SK-N-DZ (cell line): ENCODE measurements around the gene COPRS. TPM values are rescaled to one million over a fixed set of nuclear protein-coding genes. Genes with fewer than 3 reads are reported as not detected.
A peak's percentile ranks its signal among the peaks of the same experiment; 100 is the strongest.

Experiments used
- DNase-seq: peaks from one replicate; pipeline ENCODE4 v3.0.0-alpha.2; 2015; ENCODE audit warnings: low spot score
- polyA plus RNA-seq, 2 experiments: library from polyadenylated mRNA; depleted of rRNA; stranded (reverse); fragments of >200 nt; gene quantifications; 2 replicates each; pipeline ENCODE4 v1.2.3, GENCODE V29; 2014

COPRS gene
- polyA plus RNA-seq (2014; cell fraction: cytosol; rRNA removed) = 124 and 131 TPM in 2 replicates
- 84.3 and 101 TPM in 2 replicates for polyA plus RNA-seq (2014; cell fraction: nucleus; rRNA removed)

DNA sequence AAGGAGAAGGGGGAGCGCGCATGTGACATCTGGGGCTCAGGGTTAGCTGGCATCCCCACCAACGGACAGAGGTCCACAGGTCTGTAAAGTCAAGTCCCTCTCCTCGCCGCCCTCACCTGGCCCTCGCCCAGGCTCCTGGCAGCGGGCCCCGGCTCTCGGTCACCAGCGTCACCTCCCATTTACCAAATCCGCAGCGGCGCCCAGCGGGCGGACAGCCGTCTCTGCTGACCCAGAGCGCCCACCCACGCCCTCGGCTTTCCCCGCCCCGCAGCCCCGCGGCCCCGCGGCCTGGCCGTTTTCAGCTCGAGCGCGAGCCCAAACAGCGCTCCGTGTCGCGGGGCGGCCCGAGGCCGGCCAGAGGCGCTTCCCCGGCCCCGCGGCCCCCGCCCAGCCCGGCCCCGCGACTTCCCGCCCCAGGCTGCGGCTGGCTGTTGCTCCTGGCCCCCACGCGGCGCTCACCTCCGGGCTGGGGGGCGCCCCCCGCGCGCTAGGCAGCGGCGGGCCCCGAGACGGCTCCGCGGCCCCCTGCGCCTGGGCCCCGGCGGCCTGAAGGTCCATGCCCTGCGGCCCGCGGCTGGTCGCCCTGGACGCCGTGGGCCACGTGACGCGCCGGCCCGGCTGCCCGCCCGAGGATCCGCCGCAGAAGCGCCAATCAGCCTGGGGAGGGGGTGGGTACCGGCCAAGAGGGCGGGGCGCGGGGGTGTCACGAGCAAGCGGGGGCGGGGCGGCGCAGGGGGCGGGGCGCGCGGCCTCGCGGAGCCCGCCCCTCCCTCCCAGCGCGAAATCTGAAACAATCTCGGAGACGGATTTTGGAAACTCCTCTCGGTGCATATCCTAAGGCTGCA lies at the start of gene COPRS:
Gene COPRS, minus strand, starts transcription at position 603 of the 845 bp plus-strand sequence. Its CDS starts 45 bp downstream, at position 558.
- peak; percentile 72 for DNase-seq

- DNase-seq = no peak
Observed at GRCh38 chr17:31908386-31908785, 49.3 kb upstream of the COPRS start.

DNA sequence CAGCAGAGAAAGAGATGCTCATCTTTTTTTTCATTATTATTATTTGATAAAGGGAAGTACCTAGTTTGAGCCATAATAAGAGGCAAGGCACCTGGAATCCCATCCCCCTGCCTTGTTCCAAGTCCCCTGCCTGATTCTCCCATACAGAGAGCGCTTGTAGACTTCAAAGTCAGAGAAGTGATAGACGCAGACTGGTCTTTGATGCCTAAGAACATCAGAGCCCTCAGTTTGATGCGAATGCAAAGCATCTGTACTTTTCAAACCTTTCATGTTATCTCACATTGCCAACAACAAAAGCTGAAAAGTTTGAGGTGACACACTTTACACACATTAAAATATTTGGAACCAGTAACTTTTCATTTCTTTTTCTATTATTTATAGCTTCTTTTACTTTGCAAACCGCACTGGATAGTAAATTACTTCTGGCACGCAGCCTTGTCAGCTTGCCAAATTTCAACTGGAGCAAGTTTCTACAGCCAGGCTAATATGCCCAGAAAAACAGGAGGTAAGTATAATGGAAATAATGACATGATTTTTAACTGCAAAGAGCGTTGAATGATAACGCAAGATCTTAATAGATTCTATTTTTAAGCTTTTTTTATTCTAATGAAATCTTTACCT lies 48.4 kb upstream of the COPRS start:
- no peak for DNase-seq

DNA sequence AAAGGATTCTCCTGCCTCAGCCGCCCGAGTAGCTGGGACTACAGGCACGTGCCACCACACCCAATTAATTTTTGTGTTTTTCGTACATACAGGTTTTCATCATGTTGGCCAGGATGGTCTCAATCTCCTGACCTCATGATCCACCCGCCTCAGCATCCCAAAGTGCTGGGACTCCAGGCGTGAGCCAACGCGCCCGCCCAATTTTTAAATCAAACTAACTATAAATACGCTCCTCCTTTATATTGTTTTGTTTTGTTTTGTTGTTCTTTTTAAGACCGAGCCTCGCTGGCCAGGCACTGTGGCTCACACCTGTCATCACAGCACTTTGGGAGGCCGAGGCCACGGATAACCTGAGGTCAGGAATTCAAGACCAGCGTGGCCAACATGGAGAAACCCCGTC lies 44.4 kb upstream of the COPRS start:
- DNase-seq = no peak

DNA sequence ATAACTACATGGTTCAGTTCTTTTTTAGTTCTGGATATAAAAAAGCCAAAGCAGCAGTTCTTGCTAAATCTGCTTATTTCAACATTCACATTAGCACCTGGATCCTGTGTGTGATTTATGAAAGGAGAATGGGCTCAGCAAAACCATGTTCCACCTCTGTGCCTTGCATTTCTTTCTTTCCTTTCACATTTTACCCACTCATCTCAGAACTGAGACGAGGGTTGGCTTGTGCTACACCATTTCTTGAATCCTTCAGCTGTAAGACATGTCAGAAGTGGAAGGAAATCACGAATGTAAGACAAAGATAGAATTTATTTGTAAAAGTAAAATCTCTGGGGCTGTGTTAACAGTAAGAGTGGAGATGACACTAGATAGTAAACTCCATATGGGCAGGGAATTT lies 43.6 kb upstream of the COPRS start:
- no peak for DNase-seq

- no peak for DNase-seq
Observed at GRCh38 chr17:31900877-31901276, 41.8 kb upstream of the COPRS start.

GRCh38 chr17:31888124-31888523 lies 29.1 kb upstream of the COPRS start:
- DNase-seq = no peak

DNA sequence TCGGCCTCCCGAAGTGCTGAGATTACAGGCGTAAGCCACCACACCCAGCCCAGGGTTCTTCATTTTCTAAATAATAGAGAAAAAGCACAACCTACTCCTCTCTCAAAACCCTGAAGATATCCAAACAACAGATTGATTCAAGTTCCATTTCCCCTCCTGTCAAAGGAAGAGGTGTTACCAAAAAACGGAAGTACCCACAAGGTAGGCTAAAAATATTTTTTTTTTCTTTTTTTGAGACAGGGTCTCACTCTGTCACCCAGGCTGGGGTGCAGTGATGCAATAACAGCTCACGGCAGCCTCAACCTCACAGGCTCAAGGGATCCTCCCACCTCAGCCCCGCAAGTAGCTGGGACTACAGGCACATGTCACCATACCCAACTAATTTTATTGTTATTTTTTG lies 23.5 kb upstream of the COPRS start:
- no peak for DNase-seq

DNA sequence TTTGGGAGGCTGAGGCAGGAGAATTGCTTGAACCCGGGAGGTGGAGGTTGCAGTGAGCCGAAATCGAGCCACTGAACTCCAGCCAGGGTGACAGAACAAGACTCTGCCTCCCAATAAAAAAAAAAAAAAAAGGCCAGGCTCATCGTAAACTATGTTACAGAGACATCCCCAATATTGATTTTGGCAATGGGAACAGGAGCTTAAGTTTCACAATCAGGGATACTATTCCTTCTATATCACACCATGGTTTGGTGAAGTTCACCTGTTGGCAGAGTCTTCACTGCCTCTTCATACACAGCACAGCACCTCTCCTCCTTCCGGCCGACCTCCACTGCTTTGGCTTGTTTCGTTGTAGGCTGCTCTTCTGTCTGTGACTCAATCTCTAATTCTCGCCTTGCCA lies 21.3 kb upstream of the COPRS start:
- no peak for DNase-seq

DNA sequence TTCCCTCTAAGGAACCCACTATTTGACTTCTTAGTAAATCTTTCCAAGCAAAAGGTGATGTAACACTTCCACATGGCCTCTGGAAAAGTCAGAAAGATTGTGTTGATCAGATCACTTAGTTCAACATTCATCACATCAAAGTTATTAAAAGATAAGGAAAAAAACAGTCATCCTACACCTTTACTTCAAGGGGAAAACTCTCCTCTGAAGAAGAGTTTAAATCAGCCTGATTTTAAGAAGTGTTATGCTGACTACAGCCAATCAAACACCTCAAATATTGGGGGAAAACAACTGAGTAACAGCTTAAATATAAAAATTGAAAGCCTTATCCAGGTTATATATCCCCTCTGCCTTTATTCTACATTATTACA lies 19.6 kb upstream of the COPRS start:
- no peak for DNase-seq

- DNase-seq = no peak
Observed at GRCh38 chr17:31877911-31878702, 19.1 kb upstream of the COPRS start.

DNA sequence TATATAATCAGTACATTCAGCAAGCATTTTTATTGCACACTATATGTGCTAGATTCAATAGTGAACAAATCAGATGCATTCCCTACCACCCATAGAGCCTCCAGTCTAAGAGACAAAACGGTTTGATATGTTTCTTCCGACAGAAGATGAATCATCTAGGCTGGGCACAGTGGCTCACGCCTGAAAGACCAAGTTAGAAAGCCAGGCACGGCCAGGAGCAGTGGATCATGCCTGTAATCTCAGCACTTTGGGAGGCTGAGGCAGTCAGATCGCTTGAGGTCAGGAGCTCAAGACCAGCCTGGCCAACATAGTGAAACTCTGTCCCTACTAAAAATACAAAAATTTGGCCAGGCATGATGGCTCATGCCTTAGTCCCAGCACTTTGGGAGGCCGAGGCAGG lies 18.3 kb upstream of the COPRS start:
- DNase-seq = no peak

DNA sequence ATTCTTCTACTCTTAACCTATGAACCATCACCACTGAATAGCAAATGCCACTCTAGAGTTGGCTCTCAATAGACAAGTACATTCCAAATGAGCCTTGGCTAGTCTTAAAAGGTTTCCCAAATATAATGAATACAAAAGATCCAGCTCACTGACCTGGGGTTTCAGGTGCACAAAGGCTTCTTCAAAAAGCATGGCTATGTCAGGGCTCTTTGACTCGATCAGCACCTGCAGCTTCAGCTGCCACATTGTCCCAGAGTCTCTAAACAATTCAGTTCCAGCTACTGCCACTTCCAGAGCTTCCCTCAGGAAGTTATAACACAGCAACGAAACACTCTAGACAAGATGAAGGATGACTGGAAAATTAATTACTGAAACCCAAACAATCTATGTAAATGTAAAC lies 16.0 kb upstream of the COPRS start:
- DNase-seq = no peak

DNA sequence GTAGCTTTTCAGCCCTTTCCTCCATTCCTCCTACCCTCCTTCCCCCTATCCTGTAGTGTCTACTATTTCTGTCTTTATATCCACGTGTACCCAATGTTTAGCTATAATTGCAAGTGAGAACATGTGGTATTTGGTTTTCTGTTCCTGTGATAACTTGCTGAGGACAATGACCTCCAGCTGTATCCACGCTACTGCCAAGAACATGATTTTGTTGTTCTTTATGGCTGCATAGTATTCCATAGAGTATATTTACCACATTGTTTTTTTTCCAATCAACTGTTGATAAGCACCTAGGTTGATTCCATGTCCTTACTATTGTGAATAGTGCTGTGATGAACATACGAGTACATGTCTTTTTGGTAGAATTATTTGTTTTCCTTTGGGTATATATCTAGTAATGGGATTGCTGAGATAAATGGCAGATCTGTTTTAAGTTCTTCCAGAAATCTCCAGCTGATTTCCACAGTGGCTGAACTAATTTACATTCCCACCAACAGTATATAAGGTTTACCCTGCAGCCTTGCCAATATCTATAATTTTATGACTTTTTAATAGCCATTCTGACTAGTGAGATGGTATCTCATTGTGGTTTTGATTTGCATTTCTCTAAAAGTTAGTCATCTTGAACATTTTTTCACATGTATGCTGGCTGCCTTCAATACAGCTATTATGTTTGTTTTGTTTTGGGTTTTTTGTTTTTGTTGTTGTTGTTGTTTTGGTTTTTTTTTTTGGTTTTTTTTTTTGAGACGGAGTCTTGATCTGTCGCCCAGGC lies 10.9 kb upstream of the COPRS start:
- no peak for DNase-seq

DNA sequence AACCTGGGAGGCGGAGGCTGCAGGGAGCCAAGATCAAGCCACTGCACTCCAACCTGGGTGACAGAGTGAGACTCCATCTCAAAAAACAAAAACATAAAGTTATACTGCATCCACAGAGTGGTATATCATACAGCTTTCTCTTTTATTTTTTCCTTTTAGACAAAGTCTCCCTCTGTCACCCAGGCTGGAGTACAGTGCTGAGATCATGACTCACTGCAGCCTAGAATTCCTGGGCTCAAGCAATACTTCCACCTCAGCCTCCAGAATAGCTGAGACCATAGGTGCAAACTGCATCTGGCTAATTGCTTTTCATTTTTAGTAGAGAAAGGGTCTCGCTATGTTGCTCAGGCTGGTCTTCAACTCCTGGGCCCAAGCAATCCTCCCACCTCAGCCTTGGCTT lies 10.0 kb upstream of the COPRS start:
- no peak for DNase-seq

- no peak for DNase-seq
Observed at GRCh38 chr17:31859487-31860008, 504 bp upstream of the COPRS start.

- DNase-seq = no peak
Observed at GRCh38 chr17:31857920-31858641, 963 bp downstream of the COPRS start.

DNA sequence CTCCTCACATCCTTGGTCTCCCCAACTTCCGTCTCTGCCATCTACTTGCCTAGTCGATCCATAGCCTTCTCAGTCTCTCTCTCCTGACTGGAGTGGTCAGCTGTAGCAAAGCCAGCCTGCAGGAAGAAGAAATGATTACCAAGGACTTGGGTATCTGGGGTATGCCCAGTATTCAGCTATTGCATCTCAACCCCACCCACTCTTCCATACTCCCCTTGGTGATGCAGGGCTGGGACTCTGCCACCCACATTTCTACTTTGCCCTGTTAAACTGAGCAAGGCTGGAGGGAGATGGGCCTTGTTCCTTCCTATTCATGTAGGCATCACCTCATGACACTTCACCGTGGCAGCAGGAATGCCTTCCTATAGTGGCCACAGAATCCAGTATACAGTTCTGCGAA lies 2.3 kb downstream of the COPRS start:
- no peak for DNase-seq

- no peak for DNase-seq
Observed at GRCh38 chr17:31854672-31855071, 4.4 kb downstream of the COPRS start.

DNA sequence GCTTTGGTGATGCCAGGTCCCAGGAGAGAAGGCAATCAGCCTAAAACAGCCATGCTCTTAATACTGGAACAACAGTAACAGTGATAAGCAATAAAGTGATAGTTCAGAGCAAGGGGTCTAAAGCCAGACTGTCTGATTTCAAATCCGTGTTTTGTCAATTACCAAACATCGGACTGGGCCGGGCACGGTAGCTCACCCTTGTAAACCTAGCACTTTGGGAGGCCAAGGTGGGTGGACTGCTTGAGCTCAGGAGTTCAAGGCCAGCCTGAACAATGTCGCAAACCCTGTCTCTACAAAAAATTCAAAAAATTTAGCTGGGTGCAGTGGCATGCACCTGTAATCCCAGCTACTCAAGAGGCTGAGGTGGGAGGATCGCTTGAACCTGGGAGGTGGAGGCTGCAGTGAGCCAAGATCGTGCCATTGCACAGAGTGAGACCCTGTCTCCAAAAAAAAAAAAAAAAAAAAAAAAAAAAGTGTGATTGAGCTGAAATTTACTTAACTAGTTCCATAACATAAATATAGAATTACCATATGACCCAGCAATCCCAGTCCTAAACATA lies 5.1 kb downstream of the COPRS start:
- DNase-seq = no peak
